Stimulated activated CD4-positive, alpha-beta T cell treated with anti-CD3 and anti-CD28 coated beads, Interleukin-4, amount 100 ng/mL, for 24 hours (primary cell): Measurements from ENCODE around the gene SAFB.
"Not testable (repeated sequence)": the region's sequence is repeated elsewhere in the genome, so short reads cannot be mapped to it uniquely, and the experiment has no call there.

Experiments used
- DNase-seq: peaks from one replicate; pipeline ENCODE4 v3.0.0-alpha.2; 2020

Gene SAFB

DNA sequence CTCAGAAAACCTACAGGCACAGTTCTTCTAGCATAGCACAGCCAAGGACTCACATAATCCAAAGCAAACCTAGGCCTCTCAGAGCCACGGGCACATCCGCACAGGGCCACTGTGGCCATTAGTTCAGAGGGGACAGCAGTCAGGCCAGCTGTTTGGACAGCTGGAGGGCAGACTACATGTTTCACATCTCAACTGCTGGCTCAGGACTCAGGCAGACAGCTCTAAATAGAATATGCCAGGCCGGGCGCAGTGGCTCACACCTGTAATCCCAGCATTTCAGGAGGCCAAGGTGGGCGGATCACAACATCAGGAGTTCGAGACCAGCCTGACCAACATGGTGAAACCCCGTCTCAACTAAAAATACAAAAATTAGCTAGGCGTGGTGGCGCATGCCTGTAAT lies 27.1 kb upstream of the SAFB start:
- DNase-seq = no peak

- DNase-seq = no peak
Measured at GRCh38 chr19:5600797-5601196, 22.1 kb upstream of the SAFB start.

DNA sequence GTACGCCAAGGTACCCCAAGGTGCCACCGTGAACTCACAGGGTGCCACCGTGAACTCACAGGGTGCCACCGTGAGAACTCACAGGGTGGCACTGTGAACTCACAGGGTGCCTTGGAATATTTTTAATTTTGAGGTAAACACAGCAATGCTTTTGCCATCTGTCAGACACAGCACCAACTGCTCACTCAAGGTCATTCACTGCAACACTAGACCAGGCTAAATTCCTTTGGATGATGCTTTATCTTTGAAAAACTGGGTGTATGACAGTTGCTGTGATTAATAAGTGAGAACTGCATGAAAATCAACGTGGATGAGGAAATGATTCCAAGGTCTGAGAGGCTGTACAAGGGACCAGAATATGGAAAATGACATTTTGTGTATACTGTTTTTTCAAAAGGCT lies 19.3 kb upstream of the SAFB start:
- no peak for DNase-seq

DNA sequence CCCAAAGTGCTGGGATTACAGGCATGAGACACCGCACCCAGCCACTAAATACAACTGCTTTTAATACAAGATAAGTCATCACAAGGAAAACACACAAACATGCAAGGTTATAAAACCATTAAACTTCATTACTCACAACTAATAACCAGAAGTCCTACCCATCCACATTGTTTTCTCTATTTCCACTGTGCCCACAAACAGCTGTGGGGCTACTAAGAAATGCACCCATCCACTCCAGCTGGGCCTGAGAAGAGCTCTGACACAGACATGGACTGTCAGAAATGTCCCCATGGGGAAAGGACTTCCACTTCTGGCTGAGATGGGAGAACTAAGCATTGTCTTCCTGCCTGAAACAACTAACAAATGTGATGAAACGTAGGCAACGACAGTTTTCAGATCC lies 17.5 kb upstream of the SAFB start:
- no peak for DNase-seq

DNA sequence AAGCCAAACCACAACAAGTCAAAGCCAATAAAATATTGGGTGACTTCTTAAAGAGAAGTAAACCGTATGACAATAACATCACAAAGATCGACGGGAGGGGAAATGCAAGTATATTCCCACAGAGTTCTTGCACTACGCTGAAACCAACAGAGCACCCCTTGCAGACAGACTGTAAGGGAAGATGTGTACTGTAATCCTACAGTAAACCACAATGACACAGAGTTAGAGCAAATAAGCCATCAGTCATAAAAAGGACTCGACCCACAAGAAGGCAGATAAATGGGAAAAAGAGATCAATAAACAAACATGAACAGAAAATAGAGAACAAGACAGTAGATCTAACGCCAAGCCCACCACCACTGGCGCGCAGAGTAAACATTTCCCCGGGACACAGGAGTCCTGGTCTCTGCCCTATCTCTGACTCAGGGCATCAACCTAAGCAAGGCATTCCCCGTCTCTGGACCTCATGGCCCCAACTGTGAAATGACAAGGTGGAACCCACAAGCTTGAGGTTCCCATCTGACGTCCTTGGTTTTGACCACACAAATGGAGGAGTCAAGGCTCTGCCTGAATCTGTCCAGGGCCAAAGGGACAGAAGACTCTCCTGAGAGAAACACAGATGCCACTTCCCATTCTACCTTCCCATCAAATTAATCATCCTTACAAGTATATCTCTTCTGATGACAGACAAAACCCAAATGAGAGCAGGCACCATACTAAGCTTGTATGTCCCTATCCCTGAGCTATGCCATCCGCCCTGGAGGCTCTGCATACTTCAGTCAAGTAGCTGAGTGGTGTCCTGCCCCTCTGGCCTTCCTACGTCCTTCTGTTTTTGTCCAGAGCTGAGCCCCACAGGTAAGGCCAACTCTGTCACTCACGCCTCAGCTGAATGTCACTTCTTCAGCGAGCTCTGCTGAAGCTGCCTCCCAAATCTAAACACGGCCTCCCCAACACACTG lies 15.3 kb upstream of the SAFB start:
- no peak for DNase-seq

DNA sequence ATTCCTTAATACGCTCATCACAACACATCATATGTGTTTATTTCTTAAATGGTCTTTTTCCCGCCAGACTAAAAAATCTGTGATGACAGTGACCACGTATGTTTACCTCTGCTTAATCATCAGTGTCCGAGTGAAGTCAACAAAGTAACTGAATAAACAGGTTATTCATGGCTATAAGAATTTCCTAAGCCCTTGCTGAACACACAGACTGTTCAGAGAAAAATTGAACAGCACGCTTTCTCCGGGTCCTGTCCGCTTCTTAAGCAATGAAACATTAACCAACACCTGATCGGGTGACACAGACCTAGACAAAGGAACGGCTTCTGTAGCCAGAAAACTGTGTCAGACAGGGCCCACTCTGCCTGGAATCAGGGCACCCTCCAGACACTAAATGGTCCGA lies 14.6 kb upstream of the SAFB start:
- DNase-seq = no peak

DNA sequence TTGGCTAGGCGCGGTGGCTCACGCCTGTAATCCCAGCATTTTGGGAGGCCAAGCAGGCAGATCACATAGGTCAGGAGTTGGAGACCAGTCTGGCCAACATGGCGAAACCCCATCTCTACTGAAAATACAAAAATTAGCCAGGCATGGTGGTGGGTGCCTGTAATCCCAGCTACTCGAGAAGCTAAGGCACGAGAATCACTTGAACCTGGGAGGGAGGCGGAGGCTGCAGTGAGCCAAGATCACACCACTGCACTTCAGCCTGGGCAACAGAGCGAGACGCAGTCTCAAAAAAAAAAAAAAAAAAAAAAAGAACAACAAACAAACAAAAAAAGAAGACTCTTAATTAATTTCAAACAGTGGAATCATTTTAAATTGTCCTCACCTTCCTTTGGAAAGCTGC lies 14.1 kb upstream of the SAFB start:
- not testable (repeated sequence) for DNase-seq

DNA sequence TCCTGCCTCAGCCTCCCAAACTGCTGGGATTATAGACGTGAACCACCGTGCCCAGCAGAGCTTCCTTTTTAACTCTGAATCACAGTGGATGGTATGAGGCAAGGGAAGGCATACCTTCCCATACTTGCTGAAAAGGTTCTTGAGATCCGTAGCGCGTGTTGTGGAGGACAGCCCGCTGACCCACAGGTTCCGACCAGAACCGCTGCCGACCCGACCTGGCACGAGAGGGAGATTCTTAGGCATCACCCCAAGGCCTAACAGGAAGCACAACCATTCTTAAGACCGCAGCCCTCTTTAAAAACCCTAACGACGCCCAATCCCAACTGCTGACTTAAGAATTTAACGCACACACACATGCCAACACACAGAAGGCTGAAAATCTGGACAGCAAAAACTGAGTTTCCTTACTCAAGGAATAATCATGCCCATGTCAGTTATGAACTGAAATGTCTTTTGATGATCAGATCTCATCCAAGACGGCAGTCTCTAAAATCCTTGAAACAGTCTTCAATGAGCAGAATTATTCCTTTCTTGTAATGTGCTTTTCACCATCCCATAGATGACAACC lies 12.9 kb upstream of the SAFB start:
- DNase-seq = no peak

DNA sequence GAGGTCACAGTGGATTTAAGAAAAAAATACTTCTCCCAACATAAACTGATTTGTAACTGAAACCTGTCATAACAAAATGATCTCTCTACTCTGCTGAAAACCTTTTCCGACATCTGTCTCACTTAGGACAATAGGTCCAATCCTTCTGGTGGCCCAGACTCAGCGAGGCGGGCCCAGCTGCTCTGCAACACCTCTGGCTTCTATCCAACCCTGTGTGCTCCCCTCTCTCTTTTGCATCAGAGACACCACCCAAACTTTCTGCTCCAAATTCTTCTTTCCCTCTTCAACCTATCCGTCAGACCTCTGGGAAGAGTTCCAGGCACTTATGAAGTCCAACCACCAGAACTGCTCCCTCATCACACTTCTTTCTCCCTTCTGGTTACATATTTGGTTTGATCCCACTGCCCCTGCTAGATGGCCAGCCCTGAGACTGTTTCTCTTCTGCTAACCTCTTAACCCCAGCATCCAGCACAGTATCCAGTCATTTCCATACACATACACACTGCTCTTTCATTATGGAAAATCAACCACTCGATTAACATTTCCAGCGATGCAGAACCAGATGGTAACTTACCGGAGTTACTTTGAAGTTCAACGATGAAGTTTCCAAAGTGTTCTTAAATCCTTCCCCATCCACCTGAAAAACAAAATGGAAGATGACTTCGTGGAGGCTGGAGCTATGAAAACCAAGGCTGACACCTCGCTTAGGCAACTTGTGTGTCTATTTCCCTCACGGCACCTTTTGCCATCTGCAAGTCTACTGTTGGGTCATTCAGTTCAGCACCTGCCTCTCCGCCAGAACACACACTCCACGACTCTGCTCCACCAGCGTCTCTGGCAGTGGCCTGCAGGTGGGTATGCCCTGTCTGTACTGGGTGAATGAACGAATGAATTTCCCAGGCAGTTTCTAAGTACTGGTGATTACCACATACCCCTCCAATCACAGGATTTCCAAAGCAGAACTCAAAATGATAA lies 9.7 kb upstream of the SAFB start:
- no peak for DNase-seq

DNA sequence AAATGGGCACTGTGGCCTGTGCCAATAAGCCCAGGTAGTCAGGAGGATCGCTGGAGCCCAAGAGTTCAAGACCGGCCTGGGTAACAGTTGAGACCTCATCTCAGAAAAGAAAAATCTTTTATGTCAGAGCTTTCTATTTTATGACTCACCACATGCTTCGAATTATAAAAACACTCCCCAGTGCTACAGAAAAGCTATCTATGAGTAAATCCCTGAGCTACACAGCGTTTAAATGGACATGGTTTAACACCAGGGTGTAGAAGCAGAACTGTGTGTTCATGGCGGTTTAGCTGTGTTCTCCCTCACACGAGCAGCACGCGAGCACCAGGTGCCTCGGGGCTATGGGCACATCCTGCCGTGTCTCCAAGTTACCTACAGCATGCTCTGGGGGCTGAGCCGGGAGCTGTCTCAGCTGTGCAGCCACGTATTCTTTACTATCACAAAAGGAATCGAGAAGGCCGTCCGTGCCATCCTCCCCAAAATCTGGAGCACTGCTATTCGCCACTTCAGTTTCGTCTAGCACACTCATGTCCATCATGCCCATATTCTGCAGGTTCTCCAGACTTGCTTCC lies 7.0 kb upstream of the SAFB start:
- no peak for DNase-seq

GRCh38 chr19:5617080-5617479 lies 5.8 kb upstream of the SAFB start:
- DNase-seq = no peak

- DNase-seq = no peak
Measured at GRCh38 chr19:5618591-5618990, 4.3 kb upstream of the SAFB start.

DNA sequence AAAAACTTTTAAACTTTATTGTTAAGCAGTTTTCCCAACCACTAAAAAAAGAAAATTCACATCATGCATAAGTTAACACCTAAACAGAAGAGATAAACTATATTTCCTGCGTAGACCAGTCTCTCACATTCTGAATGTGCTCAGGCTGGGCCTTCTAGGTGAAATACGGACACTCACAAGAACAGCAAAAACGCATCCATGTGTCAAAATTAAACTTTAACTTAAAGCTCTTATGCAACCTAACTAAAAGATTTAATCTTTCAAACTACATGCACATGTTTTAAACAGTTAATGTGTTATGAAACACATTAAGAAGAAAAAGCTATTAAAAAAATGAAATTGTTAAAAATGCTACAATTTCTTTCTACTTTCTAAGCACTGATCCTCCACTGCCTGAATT lies 2.9 kb upstream of the SAFB start:
- no peak for DNase-seq

DNA sequence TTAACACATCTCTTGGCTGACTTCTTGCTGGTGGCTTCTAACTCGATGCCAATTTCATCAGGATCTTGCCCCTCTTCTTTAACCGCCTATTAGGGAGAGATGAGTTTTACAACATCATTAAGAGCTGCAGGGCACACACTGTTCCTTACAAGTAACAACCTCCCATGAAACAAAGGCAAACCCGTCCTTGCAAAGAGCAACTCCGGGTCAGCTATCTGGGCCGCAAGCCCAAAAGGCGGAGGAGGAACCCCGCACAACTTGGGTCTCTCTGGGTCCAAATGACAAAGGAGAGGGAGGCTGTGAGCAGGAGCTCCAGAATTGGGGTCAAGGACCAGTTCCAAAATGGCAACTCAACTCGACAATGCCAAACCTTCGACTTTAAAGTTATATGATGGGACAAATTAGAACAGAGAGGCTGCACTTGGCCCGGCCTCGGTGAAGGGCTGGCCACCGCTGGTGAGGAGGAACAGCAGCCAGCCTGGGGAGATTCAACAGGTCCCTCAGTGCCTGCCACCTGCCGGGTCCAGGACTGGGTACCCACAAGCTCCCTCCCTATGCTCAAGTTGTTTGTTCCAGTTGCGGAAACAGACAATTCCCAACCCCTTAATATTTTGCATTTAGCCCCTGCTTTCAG lies 1.5 kb upstream of the SAFB start:
- DNase-seq = no peak

GRCh38 chr19:5621945-5622464 lies 878 bp upstream of the SAFB start:
- peak; percentile 36 for DNase-seq

DNA sequence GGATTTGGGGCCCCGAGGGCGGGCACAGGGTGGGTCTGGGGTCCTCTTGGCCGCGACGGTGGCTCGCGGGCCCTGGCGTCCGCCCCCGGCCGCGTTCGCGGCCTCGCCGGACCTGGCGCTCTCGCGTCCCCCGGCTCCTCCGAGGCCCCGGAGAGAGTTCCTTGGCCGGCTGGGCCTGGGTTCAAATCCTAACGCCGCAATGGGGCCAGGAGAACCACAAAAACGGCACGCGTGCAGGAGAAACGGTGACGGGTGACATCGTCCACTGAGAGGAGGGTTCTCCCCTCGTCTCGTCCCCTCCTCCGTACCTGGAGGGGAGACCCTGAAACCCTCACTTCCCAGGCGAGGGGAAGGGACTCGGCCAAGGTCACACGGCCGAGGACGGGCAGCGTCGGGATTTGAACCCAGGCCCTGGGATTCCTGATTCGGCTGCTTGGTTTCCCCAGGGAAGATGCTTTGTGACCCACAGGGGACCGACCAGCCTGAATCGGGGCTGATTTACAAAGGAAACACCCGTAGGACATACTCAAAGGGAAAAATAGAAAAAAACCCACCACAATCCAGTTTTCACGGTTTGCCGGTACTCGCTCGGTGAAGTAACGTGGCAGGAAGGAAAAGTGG lies 624 bp downstream of the SAFB start:
- peak; percentile 28 for DNase-seq

DNA sequence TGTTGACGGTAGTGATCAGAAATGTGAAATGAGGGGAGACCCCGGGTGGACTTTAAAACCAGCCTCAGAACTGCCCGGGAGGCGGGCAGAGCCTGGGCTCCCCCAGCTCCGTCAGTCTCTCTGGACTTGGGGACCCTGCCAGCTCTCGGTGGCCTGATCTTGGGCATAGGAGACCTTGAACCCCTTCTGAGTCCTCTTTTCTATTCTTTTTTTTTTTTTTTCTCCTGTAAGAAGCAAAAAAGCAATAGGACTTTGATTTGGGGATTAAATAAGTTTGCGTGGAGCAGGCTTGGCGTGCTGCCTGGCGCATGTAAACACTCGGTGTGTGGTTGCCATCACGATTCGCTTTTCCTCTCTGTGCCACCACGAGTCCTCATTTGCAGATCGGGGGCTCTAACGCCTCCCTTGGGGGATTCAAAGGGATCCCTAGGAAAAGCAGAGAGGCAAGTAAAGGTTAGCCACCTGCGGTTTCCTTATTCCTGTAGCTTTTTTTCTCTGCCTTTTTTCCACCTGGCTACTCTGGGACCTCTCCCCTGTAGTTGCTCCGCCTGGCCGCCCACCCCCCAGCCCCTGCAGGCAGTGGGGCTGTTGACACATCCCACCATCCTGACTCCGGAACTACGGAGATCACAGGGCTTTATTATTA lies 1.3 kb downstream of the SAFB start:
- DNase-seq = peak; percentile 25

DNA sequence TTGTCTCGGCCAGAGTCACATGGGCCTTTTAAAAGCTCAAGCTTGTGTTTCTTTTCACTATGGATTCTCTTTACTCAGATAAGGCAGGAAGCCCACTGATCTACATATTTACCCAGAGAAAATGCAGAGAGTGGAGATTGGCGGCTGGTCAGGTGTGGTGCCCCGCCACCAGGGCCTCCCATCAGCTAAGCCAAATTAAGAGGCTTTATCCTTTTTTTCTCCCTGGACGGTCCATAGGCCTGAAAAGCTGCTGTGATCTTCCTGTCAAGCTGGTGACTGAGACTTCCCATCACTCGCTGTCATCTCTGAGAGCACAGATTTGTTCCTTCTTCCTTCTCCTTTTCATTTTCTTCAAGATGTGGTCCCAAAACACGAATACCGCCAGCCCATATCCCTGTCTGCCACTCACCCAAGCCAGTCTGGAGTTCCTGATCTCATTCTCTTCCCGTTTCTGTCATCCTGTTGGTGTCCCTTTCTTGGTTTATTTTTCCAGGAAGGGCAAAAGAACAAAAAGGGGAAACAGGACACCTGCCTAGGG lies 1.9 kb downstream of the SAFB start:
- DNase-seq = no peak

DNA sequence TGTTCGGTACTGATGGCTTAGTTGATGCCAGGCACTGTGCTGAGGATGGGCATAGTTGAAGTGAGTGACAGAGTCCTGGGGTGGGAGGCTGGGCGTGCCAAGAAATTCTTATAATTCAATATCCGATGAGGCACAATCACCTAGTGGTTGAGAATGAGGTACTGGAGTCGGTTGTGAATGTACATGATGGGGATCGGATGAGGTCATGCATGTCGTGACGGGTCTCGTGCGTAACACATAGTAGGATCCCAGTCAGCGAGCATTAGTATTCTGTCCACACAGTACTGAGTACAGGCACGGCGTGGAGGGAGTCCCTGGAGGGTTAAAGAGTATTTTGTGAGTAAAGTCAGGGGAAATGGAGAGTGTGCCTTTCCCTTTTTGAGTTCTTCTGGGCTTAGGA lies 2.8 kb downstream of the SAFB start:
- no peak for DNase-seq

- peak; percentile 45 for DNase-seq
Measured at GRCh38 chr19:5627395-5627904, 4.6 kb downstream of the SAFB start.

GRCh38 chr19:5628461-5628860 lies 5.6 kb downstream of the SAFB start:
- DNase-seq = no peak
